K562 (cell line): ENCODE results near the gene ZNF428. TPM values are rescaled to one million over a fixed set of nuclear protein-coding genes. Genes with fewer than 3 reads are reported as not detected.

Experiments
- ATF1 ChIP-seq, 2 experiments: fragments of 450-650 bp in 1 of 2; IDR thresholded peaks; 2 replicates each; pipeline ENCODE4 v1.6.1; 2016; ENCODE audit warnings: missing compliant biosample characterization in 1 of 2, missing genetic modification characterization in 1 of 2
- DPF2 ChIP-seq: fragments of 450-650 bp; IDR thresholded peaks from 2 replicates; pipeline ENCODE4 v1.6.1; 2016
- ELK1 ChIP-seq: sonication (generic); formaldehyde crosslinking; IDR thresholded peaks from 2 replicates; pipeline ENCODE4 v1.8.1; 2022; ENCODE audit warnings: missing genetic modification reagents
- FOXK1 ChIP-seq: sonication (generic); formaldehyde crosslinking; IDR thresholded peaks from 2 replicates; pipeline ENCODE4 v1.8.0; 2022; ENCODE audit warnings: missing genetic modification reagents, mild to moderate bottlenecking, borderline replicate concordance
- GMEB1 ChIP-seq: fragments of 250-450 bp; sonication (Bioruptor Pico); IDR thresholded peaks from 2 replicates; pipeline ENCODE4 v1.4.0; 2020; ENCODE audit warnings: mild to moderate bottlenecking
- HDAC2 ChIP-seq: fragments of 450-650 bp; IDR thresholded peaks from 2 replicates; pipeline ENCODE4 v1.6.1; 2016; ENCODE audit warnings: mild to moderate bottlenecking
- JUND ChIP-seq, 2 experiments: IDR thresholded peaks; 2 replicates in 1 of 2; 3 replicates in 1 of 2; pipeline ENCODE4 v1.6.1; 2011; ENCODE audit warnings: borderline replicate concordance in 2 of 2, low read depth in 2 of 2, low read length in 2 of 2, improper control_type of control experiment in 1 of 2, missing biosample characterization in 1 of 2, missing genetic modification characterization in 1 of 2, missing genetic modification reagents in 1 of 2
- KAT7 ChIP-seq: sonication (generic); formaldehyde crosslinking; IDR thresholded peaks from 2 replicates; pipeline ENCODE4 v1.8.0; 2022; ENCODE audit warnings: missing genetic modification reagents, mild to moderate bottlenecking, borderline replicate concordance
- MEF2D ChIP-seq: conservative IDR thresholded peaks from 2 replicates; pipeline ENCODE4 v1.6.1; 2016; ENCODE audit warnings: low read depth, missing genetic modification characterization, missing compliant biosample characterization
- NFIC ChIP-seq: fragments of 450-650 bp; IDR thresholded peaks from 2 replicates; pipeline ENCODE4 v1.6.1; 2017; ENCODE audit warnings: mild to moderate bottlenecking, inconsistent platforms
- NFRKB ChIP-seq: fragments of 450-650 bp; IDR thresholded peaks from 2 replicates; pipeline ENCODE4 v1.6.1; 2016; ENCODE audit warnings: low read depth
- NR2F6 ChIP-seq: fragments of 450-650 bp; formaldehyde crosslinking; IDR thresholded peaks from 2 replicates; pipeline ENCODE4 v1.4.0; 2020; ENCODE audit warnings: mild to moderate bottlenecking
- PML ChIP-seq: IDR thresholded peaks from 2 replicates; pipeline ENCODE4 v1.6.1; 2012; ENCODE audit warnings: low read length, inconsistent platforms
- POLR2B ChIP-seq: fragments of 450-650 bp; IDR thresholded peaks from 2 replicates; pipeline ENCODE4 v1.6.1; 2018; ENCODE audit warnings: low read depth; ENCODE audit not compliant: partially characterized antibody
- SOX6 ChIP-seq: fragments of 450-650 bp; IDR thresholded peaks from 2 replicates; pipeline ENCODE4 v1.6.1; 2014; ENCODE audit warnings: mild to moderate bottlenecking
- SRF ChIP-seq, 2 experiments: fragments of 250-450, 450-650 bp in 1 of 2; sonication (Bioruptor Pico) in 1 of 2; sonication (generic) in 1 of 2; formaldehyde crosslinking; IDR thresholded peaks; 2 replicates each; pipeline versions ENCODE4 v1.5.0 to v1.5.1; 2020 to 2022; ENCODE audit warnings: mild to moderate bottlenecking in 1 of 2, missing genetic modification reagents in 1 of 2
- TAF1 ChIP-seq: IDR thresholded peaks from 2 replicates; pipeline ENCODE4 v1.6.1; 2011; ENCODE audit warnings: mild to moderate bottlenecking, low read length, moderate library complexity; ENCODE audit not compliant: insufficient read depth, control insufficient read depth, severe bottlenecking; ENCODE audit errors: extremely low read depth
- THRB ChIP-seq: fragments of 450-650 bp; formaldehyde crosslinking; conservative IDR thresholded peaks from 2 replicates; pipeline ENCODE4 v1.4.0; 2022; ENCODE audit warnings: mild to moderate bottlenecking, missing genetic modification characterization
- ZBTB26 ChIP-seq: fragments of 450-650 bp; formaldehyde crosslinking; IDR thresholded peaks from 2 replicates; pipeline ENCODE4 v1.4.0; 2022; ENCODE audit warnings: missing genetic modification characterization
- ZNF511 ChIP-seq: sonication (generic); formaldehyde crosslinking; IDR thresholded peaks from 2 replicates; pipeline ENCODE4 v1.8.0; 2022; ENCODE audit warnings: mild to moderate bottlenecking, missing genetic modification reagents
- ZZZ3 ChIP-seq: fragments of 450-650 bp; IDR thresholded peaks from 2 replicates; pipeline ENCODE4 v1.6.1; 2016; ENCODE audit warnings: antibody characterized with exemption, mild to moderate bottlenecking, moderate library complexity
- polyA plus RNA-seq, 8 experiments: library from polyadenylated mRNA; depleted of rRNA in 4 of 8; stranded (reverse) in 5 of 8; unstranded in 3 of 8; fragments of >200 nt; fragmentation: Nextera tagmentation in 2 of 8; fragmentation: Illumina TruSeq in 1 of 8; extraction: Ambion mirVana in 2 of 8; extraction: Trizol in 1 of 8; gene quantifications; 2 replicates each; pipeline versions ENCODE4 v1.2.1 to v1.2.3, GENCODE V29; 2011 to 2014; ENCODE audit warnings: inconsistent platforms in 1 of 8, missing spikeins in 1 of 8
- total RNA-seq, 7 experiments: library from RNA; depleted of rRNA in 6 of 7; stranded (reverse); fragments of >200 nt in 6 of 7; fragmentation: Illumina TruSeq in 2 of 7; extraction: Trizol in 2 of 7; gene quantifications; 2 replicates each; pipeline versions ENCODE4 v1.2.1 to v1.2.3, GENCODE V29; 2011 to 2021; ENCODE audit warnings: low replicate concordance in 1 of 7

Gene ZNF428
- total and polyA plus RNA-seq, 9 of the 15 experiments (the other 6 are each of a cell fraction or from before 2014, with no cell fraction given) = 0.15 to 85.7 (median 15.9) TPM

GRCh38 chr19:43667876-43668405 lies 48.5 kb upstream of the ZNF428 start (continued):
- TF ChIP-seq ZBTB26 (CRISPR knock-in tag) (peak; percentile 79; the same call in 1 of the 2 replicates), TAF1 (peak; percentile 41), FOXK1 (0 out of 2 replicates have a peak, but pooled peaks have one; percentile 28), ZZZ3 (0 out of 2 replicates have a peak, but pooled peaks have one; percentile 46), JUND (IDR thresholded peaks at IDR 0.05; ENCODE audit: borderline replicate concordance, low read depth, low read length) (no peak), JUND (tag; IDR thresholded peaks at IDR 0.05; ENCODE audit: borderline replicate concordance, low read depth, low read length) (no peak), NR2F6 (CRISPR knock-in tag) (0 out of 2 replicates have a peak, but pooled peaks have one; percentile 61), ZNF511 (CRISPR knock-in tag) (peak; percentile 46), GMEB1 (no peak), NFIC (peak; percentile 97), THRB (CRISPR knock-in tag) (peak; percentile 60; the same call in 1 of the 2 replicates), SRF (CRISPR knock-in tag; IDR thresholded peaks at IDR 0.05) (0 out of 4 replicates have a peak, but pooled peaks of 1 of the 2 experiments have one; percentile 39), PML (peak; percentile 19; the same call in 1 of the 2 replicates), DPF2 (peak; percentile 38), POLR2B (peak; percentile 32), ELK1 (CRISPR knock-in tag) (no peak), KAT7 (CRISPR knock-in tag) (0 out of 2 replicates have a peak, but pooled peaks have one; percentile 43), ATF1 (CRISPR knock-in tag; IDR thresholded peaks at IDR 0.05) (no peak), ATF1 (tag; IDR thresholded peaks at IDR 0.05) (peak; percentile 70), MEF2D (peak; percentile 61; the same call in 1 of the 2 replicates), SOX6 (peak; percentile 65; the same call in 1 of the 2 replicates), HDAC2 (peak; percentile 56; the same call in 1 of the 2 replicates), NFRKB (no peak)
